CMK (cell line): Measurements from ENCODE around the gene SLC7A9.
"Not testable (repeated sequence)": the region's sequence is repeated elsewhere in the genome, so short reads cannot be mapped to it uniquely, and the experiment has no call there.

Source experiments
- DNase-seq: peaks from one replicate; pipeline ENCODE4 v3.0.0-alpha.2; 2010; ENCODE audit warnings: low read depth

The SLC7A9 gene

GRCh38 chr19:32885255-32885654 lies 15.7 kb upstream of the SLC7A9 start:
- not testable (repeated sequence) for DNase-seq

- DNase-seq, result no peak
These were observed 12.2 kb upstream of the SLC7A9 start for GRCh38 chr19:32881766-32882165.

GRCh38 chr19:32880622-32881021 lies 11.1 kb upstream of the SLC7A9 start:
- no peak for DNase-seq

DNA sequence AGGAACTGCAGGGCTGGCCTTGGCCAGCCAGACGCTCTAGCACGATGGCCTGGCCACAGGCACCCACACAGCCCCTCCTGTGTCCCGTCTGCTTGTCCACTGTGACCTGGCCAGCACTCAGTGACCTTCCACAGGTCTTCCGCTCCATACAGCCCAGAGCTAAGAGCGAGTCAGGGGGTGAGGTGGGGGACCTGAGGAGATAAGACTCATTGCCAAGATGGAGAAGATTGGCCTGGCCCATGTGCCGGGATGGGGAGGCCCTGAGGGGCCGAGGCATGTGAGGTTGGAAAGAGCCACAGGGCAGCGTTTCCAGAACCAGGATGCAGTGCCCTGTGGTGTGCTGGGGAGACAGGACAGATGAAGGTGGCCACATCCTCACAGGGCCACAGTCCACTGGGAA lies 10.2 kb upstream of the SLC7A9 start:
- no peak for DNase-seq

DNA sequence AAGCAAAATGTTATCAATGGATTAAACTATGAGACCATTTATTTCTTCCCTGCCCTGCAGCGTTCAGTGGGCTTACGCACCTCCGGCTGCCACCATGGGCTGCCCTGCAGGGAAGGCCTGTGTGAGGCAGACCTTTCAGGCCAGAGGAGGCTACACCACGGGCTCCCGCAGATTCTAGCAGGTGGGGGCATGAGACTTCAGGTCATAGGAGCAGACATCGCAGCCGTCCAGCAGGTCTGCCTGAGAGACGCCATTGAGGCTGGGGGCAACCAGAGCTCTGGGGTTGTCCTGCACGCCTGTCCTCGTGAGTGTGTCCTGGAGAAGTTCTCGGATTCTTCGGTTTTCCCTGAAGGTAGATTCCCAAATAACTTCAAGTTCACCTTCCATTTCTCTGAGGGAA lies 9.4 kb upstream of the SLC7A9 start:
- no peak for DNase-seq

- DNase-seq, result no peak
These were observed 8.6 kb upstream of the SLC7A9 start for GRCh38 chr19:32877977-32878745.

DNA sequence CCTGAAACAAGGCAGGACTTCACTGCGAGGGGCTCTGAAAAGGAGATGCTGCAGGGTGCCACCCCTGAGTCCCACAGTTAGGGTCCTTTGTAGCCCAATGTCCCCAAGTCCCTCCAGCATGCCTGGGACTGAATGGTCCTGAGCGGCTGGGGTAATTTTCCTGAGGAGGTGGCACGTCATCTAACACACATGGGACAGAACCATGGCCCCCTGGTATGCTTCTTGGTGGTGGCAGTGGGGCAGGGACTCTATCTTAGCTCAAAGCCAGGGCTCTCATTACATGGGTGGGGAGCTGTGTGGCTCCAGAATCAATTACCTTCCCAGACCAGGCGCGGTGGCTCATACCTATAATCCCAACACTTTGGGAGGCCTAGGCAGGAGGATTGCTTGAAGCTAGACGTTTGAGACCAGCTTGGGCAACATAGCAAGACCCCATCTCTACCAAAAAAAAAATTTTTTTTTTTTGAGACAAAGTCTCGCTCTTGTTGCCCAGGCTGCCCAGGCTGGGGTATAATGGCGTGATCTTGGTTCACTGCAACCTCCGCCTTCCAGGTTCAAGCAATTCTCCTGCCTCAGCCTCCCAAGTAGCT lies 7.9 kb upstream of the SLC7A9 start:
- no peak for DNase-seq

DNA sequence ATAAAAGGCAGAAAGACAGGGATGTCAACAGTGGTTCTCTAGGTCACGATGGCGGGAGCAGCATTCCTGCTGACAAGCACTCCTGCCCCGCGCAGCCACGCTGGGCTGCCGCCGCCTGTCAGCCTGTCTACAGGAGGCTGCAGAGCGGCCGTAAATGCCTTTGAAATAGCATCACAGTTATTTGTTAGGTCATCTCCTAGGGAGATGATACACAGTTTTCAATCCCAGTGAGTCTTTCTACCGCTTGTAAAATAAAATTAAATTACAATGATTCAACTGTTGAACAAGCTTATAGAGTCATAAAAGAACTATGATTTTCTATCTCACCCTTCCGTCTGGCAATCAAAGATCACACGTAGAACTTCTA lies 7.3 kb upstream of the SLC7A9 start:
- DNase-seq, result no peak

GRCh38 chr19:32876236-32876918 lies 6.8 kb upstream of the SLC7A9 start:
- no peak for DNase-seq

DNA sequence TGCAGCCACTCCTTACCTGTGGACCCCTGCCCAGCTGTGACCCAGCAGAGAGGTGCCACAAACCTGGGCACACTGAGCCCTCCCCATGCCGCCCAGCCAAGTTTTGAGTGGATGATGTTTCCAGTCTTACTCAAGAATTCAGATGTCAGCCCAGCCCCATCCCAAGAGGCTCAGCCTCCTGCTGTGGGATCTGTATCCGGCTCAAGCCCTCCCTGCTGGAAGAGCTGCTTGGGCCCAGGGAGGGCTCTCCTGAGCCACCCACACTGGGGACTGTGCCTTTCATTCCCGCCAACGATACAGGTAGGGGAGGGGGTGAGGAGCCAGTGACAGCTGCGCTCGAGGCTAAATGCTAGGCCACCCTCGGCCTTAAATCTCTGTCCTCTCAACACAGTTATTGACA lies 5.9 kb upstream of the SLC7A9 start:
- DNase-seq, result no peak

GRCh38 chr19:32874605-32875004 lies 5.0 kb upstream of the SLC7A9 start:
- no peak for DNase-seq

DNA sequence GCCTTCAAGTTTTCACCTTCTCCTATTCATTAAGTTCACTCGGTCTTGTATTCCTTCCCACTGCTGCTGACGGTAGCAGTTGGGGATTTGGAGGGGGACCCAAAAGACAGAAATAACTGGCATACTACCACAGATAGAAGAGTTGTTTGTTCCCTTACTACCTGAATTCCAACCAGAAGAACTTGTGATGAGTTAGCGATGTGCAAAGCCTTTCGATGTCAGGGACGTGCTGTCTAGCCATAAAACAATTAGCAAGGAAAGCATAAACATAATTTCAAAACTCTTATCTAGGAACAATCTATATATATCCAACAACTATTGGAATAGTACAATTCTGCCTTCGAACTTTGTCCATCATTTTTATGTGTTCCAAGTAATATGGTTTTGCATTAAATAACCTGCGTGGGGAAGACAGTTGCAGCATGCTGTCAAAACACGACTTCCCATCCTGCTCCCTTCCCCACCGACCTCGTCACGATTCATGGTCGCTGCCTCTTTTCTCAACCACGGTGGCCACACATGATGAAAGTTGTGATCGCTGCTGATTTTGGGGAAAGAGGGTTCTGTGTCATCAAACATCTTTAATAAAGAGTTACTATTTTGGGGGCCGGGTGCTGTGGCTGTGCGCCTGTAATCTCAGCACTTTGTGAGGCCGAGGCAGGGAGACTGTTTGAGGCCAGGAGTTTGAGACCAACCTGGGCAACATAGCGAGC lies 3.8 kb upstream of the SLC7A9 start:
- DNase-seq, result no peak

- DNase-seq, result no peak
These were observed 2.8 kb upstream of the SLC7A9 start for GRCh38 chr19:32872391-32872790.

GRCh38 chr19:32870981-32871451 lies 1.4 kb upstream of the SLC7A9 start:
- DNase-seq, result no peak

DNA sequence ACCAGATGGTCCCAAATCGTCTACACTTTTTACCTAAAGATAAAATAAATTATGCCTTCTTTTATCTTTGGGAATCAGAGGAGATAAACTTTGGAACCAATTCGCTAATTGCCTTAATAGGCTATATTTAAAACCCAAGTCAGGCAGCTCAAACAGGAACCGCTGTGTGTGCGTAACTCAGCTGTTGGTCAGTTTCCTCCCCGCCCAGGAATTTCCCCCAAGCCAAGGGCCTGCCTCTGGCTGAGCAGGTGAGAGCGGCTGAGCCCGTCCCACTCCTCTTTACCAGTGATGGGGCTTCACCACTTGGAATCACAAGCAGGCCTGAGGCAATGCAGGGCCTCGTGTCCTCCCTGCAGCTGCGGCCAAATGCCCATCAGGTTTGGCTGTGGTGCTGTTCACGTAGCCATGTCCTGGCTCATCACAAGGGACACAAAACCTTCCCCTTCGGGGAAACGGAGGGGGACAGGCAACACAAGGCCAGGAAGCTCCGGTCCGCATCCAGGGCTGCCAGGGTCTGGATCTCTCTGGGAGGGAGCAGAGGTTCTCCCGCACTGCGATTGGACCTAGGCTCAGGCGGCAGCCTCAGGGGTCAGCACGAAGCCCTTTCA lies 503 bp upstream of the SLC7A9 start:
- no peak for DNase-seq

DNA sequence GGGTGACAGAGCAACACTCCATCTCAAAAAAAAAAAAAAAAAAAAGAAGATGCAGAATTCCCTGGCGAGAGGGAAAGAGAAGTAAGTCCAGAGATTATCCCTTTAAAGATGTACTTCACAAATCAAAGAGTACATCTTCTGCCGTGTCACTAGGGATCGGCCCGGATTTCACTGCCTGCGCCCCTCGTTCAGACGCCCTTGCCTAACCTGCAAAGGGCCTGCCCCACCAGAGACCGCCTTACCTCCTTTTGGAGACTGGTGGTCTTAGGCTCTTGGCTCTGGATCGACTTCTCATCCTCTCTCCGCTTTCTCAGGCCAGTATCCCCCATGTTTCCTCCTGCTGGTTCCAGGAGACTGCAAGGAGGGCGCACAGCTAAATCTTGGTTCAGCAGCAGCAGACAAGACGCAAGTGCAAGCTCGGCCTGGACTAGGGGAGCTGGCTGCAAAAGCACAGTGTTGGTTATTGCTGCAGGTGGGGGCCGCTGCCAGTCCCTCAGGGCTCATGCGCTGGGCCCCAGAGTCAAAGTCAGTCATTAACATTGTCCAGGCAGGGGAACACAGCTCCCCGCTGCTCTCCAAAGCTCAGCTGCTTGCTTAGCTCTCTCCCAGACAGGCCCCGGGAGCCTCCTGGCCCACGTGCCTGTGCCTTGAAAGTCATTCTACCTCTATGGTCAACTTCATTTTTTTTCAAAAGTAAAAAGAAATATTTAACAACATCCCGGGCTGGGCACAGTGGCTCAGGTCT lies 1.2 kb downstream of the SLC7A9 start:
- DNase-seq, result no peak

GRCh38 chr19:32867436-32867835 lies 2.1 kb downstream of the SLC7A9 start:
- not testable (repeated sequence) for DNase-seq

GRCh38 chr19:32866564-32867265 lies 2.9 kb downstream of the SLC7A9 start:
- DNase-seq, result no peak

DNA sequence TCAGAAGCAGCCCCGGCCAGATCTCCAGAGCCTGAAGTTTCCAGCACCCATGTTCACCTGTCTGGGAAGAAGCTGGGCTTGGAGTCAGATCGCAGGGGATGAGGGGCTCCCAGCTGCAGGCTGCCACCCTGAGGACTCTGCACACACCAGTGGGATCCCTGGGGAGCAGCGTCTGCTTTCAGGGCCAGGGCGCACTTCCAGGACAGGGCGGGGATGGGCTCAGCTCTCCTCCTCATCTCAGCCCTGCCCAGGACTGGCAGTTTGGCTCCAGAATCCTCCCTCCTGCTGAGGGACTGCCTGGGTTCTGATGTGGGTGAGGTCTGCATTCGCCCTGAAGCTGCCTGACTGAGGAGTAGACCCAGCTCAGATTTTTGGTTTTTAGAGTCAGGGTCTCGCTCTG lies 3.5 kb downstream of the SLC7A9 start:
- no peak for DNase-seq

DNA sequence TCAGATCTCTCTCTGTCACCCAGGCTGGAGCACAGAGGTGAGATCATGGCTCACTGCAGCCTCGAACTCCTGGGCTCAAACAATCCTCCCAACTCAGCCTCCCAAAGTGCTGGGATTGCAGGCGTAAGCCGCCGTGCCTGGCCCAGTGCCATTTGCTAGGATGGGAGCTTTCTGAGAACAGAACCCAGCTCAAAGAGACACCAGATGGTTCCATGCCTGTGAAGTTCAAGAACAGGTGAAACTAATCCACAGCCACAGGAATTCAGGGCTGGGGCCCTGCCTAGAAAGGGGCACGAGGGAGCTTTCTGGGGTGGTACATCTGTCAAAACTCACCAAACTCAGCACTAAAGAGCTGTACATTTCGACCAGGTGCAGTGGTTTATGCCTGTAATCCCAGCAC lies 4.2 kb downstream of the SLC7A9 start:
- no peak for DNase-seq
